ENCODE data around the gene CCL4.
"Not testable (repeated sequence)": the region's sequence is repeated elsewhere in the genome, so short reads cannot be mapped to it uniquely, and the experiment has no call there.

DNA sequence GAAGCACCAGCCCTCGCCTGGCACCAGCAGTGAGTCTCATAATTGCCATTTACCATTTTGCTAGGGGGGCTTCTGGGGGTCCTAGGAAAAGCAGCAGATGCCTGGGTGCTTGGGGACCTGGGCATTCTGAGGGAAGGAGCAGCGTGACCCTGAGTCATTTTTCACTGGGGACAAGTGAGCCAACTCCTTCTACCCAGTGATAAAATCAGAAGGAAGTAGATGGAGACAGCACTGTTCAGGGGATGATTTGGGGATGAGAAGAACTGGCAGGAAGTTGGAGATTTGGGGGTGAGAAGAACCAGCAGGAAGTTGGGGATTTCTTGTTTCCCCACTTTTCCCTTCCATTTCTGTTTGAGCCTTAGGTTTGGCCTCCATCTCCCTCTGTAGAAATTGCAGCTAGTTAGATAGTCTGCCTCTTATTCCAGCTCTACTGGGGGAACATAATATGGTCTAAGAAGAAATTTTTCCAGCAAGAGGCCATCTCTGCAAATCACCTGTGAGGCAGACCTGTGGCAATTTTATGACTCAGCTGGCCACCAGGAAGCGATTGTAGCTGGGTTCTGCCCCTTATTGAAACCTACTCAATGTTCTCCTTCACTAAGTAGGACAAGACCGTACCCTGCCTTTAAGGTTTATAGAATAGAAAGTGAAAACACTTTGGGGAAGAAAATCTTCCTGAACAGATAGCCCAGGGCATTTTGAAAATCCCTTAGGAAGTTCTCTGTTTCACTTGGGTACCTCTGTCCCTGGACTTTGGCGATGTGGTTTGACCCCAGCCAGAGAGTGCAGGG, 21.8 kb upstream of the CCL4 start:
- TF ChIP-seq, protein P1, sequence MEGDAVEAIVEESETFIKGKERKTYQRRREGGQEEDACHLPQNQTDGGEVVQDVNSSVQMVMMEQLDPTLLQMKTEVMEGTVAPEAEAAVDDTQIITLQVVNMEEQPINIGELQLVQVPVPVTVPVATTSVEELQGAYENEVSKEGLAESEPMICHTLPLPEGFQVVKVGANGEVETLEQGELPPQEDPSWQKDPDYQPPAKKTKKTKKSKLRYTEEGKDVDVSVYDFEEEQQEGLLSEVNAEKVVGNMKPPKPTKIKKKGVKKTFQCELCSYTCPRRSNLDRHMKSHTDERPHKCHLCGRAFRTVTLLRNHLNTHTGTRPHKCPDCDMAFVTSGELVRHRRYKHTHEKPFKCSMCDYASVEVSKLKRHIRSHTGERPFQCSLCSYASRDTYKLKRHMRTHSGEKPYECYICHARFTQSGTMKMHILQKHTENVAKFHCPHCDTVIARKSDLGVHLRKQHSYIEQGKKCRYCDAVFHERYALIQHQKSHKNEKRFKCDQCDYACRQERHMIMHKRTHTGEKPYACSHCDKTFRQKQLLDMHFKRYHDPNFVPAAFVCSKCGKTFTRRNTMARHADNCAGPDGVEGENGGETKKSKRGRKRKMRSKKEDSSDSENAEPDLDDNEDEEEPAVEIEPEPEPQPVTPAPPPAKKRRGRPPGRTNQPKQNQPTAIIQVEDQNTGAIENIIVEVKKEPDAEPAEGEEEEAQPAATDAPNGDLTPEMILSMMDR (IDR thresholded peaks at IDR 0.05), result not testable (repeated sequence)
- not testable (repeated sequence) for TF ChIP-seq POLR2A (IDR thresholded peaks at IDR 0.05)
